Measurements from ENCODE around the gene SYT14.

Gene SYT14

DNA sequence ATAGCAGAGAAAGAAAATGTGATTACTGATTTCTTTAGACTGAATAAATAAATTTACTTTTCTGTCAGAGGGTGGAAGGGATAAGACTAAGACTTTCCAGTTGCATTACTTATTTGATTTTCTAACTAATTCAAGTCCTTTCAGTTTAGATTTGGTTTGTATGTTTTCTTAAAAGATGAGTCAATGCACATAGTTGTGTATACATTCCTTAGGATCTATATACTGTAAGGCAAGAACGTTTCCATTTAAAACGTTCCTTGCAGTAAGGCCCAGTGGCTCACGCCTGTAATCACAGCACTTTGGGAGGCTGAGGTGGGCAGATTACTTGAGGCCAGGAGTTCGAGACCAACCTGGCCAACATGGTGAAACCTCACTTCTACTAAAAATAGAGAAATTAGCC is 280.0 kb downstream of the SYT14 start:
- H3K4me3 ChIP-seq (replicated peaks in 1 of 2; ENCODE audit: low read depth in 2 of 2, low read length in 2 of 2), result no peak overlapping the region
- DNase-seq (ENCODE audit: low read depth in 2 of 2), result no peak
- TF ChIP-seq, protein P1, sequence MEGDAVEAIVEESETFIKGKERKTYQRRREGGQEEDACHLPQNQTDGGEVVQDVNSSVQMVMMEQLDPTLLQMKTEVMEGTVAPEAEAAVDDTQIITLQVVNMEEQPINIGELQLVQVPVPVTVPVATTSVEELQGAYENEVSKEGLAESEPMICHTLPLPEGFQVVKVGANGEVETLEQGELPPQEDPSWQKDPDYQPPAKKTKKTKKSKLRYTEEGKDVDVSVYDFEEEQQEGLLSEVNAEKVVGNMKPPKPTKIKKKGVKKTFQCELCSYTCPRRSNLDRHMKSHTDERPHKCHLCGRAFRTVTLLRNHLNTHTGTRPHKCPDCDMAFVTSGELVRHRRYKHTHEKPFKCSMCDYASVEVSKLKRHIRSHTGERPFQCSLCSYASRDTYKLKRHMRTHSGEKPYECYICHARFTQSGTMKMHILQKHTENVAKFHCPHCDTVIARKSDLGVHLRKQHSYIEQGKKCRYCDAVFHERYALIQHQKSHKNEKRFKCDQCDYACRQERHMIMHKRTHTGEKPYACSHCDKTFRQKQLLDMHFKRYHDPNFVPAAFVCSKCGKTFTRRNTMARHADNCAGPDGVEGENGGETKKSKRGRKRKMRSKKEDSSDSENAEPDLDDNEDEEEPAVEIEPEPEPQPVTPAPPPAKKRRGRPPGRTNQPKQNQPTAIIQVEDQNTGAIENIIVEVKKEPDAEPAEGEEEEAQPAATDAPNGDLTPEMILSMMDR (IDR thresholded peaks at IDR 0.05; ENCODE audit: low read depth, low read length), result no peak
